Stomach smooth muscle (tissue), 2 donors: ENCODE data around the gene FUBP3.

Experiments
- H3K27ac ChIP-seq: one replicate; pipeline ENCODE4 v1.7.0; 2013; ENCODE audit warnings: mild to moderate bottlenecking, low read length, inconsistent platforms
- H3K27me3 ChIP-seq, 2 donors: one replicate each; pipeline ENCODE4 v1.7.0; 2013; ENCODE audit warnings: low read length in 2 of 2; ENCODE audit not compliant: insufficient read depth in 2 of 2, control insufficient read depth in 1 of 2
- H3K36me3 ChIP-seq, 2 donors: one replicate each; pipeline ENCODE4 v1.7.0; 2013; ENCODE audit warnings: low read length in 2 of 2; ENCODE audit not compliant: control insufficient read depth in 2 of 2, insufficient read depth in 2 of 2
- H3K4me1 ChIP-seq: one replicate; pipeline ENCODE4 v1.7.0; 2013; ENCODE audit warnings: low read length; ENCODE audit not compliant: control insufficient read depth, insufficient read depth
- H3K4me3 ChIP-seq, 2 donors: one replicate each; pipeline ENCODE4 v1.7.0; 2013; ENCODE audit warnings: low read length in 2 of 2
- H3K9ac ChIP-seq, 2 donors: one replicate each; pipeline ENCODE4 v1.7.0; 2013; ENCODE audit warnings: low read length in 2 of 2, mild to moderate bottlenecking in 1 of 2
- H3K9me3 ChIP-seq, 2 donors: one replicate each; pipeline ENCODE4 v1.7.0; 2013; ENCODE audit warnings: low read length in 2 of 2; ENCODE audit not compliant: control insufficient read depth in 2 of 2
- donor health status: healthy.
- donor health status: Pancreatic carcinoma.

The FUBP3 gene

GRCh38 chr9:130542038-130542437, 37.3 kb upstream of the FUBP3 start:
- Histone ChIP-seq H3K27ac (no peak overlapping the region), H3K36me3 (no peaks in the 10 kb centered on the region), H3K27me3 (peaks cover 31 to 38% of the 10 kb centered on the region in 2 donors), H3K9me3 (no peaks in the 10 kb centered on the region), H3K9ac (no peak overlapping the region), H3K4me3 (no peak overlapping the region), H3K4me1 (no peaks in the 10 kb centered on the region)

- H3K4me1 ChIP-seq = no peaks in the 10 kb centered on the region
- H3K36me3 ChIP-seq = no peaks in the 10 kb centered on the region
- peaks cover 27 to 32% of the 10 kb centered on the region in 2 donors for H3K27me3 ChIP-seq
- no peaks in the 10 kb centered on the region for H3K9me3 ChIP-seq
- H3K27ac ChIP-seq = no peak overlapping the region
- H3K4me3 ChIP-seq = no peak overlapping the region
- H3K9ac ChIP-seq = no peak overlapping the region
Observed at GRCh38 chr9:130542457-130543228, 36.7 kb upstream of the FUBP3 start.

- no peaks in the 10 kb centered on the region for H3K4me1 ChIP-seq
- H3K9ac ChIP-seq = no peak overlapping the region
- H3K27ac ChIP-seq = no peak overlapping the region
- no peaks in the 10 kb centered on the region for H3K36me3 ChIP-seq
- peaks cover 24 to 29% of the 10 kb centered on the region in 2 donors for H3K27me3 ChIP-seq
- H3K9me3 ChIP-seq = no peaks in the 10 kb centered on the region
- H3K4me3 ChIP-seq = no peak overlapping the region
Observed at GRCh38 chr9:130543368-130543767, 36.0 kb upstream of the FUBP3 start.

- H3K9me3 ChIP-seq = no peaks in the 10 kb centered on the region
- no peak overlapping the region for H3K9ac ChIP-seq
- no peaks in the 10 kb centered on the region for H3K36me3 ChIP-seq
- no peak overlapping the region for H3K4me3 ChIP-seq
- H3K27me3 ChIP-seq = peaks cover 19 to 24% of the 10 kb centered on the region in 2 donors
- no peak overlapping the region for H3K27ac ChIP-seq
- no peaks in the 10 kb centered on the region for H3K4me1 ChIP-seq
Observed at GRCh38 chr9:130543859-130544258, 35.5 kb upstream of the FUBP3 start.

GRCh38 chr9:130544364-130544763, 35.0 kb upstream of the FUBP3 start:
- no peaks in the 10 kb centered on the region for H3K36me3 ChIP-seq
- peaks cover 17 to 20% of the 10 kb centered on the region in 2 donors for H3K27me3 ChIP-seq
- H3K4me3 ChIP-seq = no peak overlapping the region
- H3K4me1 ChIP-seq = no peaks in the 10 kb centered on the region
- peaks cover 3% of the 10 kb centered on the region in 2 donors for H3K9me3 ChIP-seq
- H3K9ac ChIP-seq = no peak overlapping the region
- H3K27ac ChIP-seq = no peak overlapping the region

- Histone ChIP-seq H3K4me3 (no peak overlapping the region), H3K9ac (no peak overlapping the region), H3K27me3 (peaks cover 0 to 2% of the 10 kb centered on the region in 2 donors), H3K27ac (no peak overlapping the region), H3K36me3 (no peaks in the 10 kb centered on the region), H3K9me3 (peaks cover 3% of the 10 kb centered on the region in 2 donors), H3K4me1 (no peaks in the 10 kb centered on the region)
Observed at GRCh38 chr9:130548103-130548502, 31.3 kb upstream of the FUBP3 start.

- no peaks in the 10 kb centered on the region for H3K36me3 ChIP-seq
- H3K27ac ChIP-seq = no peak overlapping the region
- H3K4me3 ChIP-seq = no peak overlapping the region
- H3K27me3 ChIP-seq = peaks cover 0 to 5% of the 10 kb centered on the region in 2 donors
- H3K4me1 ChIP-seq = no peaks in the 10 kb centered on the region
- H3K9me3 ChIP-seq = peaks cover 3% of the 10 kb centered on the region in 2 donors
- no peak overlapping the region for H3K9ac ChIP-seq
Observed at GRCh38 chr9:130549093-130549735, 30.2 kb upstream of the FUBP3 start.

GRCh38 chr9:130554606-130555005, 24.8 kb upstream of the FUBP3 start:
- Histone ChIP-seq H3K9ac (no peak overlapping the region), H3K36me3 (no peaks in the 10 kb centered on the region), H3K27ac (no peak overlapping the region), H3K27me3 (peaks cover 0 to 8% of the 10 kb centered on the region in 2 donors), H3K9me3 (no peaks in the 10 kb centered on the region), H3K4me1 (no peaks in the 10 kb centered on the region), H3K4me3 (no peak overlapping the region)

- H3K36me3 ChIP-seq = no peaks in the 10 kb centered on the region
- no peaks in the 10 kb centered on the region for H3K4me1 ChIP-seq
- H3K9me3 ChIP-seq = no peaks in the 10 kb centered on the region
- H3K9ac ChIP-seq = no peak overlapping the region
- H3K27me3 ChIP-seq = peaks cover 0 to 8% of the 10 kb centered on the region in 2 donors
- H3K4me3 ChIP-seq = no peak overlapping the region
- no peak overlapping the region for H3K27ac ChIP-seq
Observed at GRCh38 chr9:130555061-130555460, 24.3 kb upstream of the FUBP3 start.

- H3K4me3 ChIP-seq = no peak overlapping the region
- H3K27me3 ChIP-seq = peaks cover 0 to 8% of the 10 kb centered on the region in 2 donors
- no peak overlapping the region for H3K9ac ChIP-seq
- no peaks in the 10 kb centered on the region for H3K9me3 ChIP-seq
- no peak overlapping the region for H3K27ac ChIP-seq
- H3K36me3 ChIP-seq = no peaks in the 10 kb centered on the region
- H3K4me1 ChIP-seq = no peaks in the 10 kb centered on the region
Observed at GRCh38 chr9:130555968-130556367, 23.4 kb upstream of the FUBP3 start.
